Measurements from ENCODE around the gene RHBDD2.

DNA sequence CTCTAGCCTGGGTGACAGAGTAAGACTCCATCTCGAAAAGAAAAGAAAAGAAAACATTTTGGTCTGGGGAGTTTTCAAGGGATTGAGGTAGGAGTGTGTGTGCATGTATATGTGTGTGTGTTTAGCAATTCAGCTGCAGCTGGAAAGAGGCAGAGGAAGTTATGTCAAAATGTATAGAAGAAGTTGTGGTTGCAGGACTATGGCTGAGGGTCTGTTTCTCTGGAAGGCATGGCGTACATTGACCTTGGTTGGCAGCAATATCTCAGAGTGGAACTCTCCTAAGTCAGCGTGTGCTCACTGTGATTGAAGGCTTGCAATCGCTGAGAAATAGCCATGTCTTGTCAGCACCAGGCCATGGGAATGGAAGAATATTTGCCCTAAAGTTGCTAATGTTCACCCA lies 28.6 kb upstream of the RHBDD2 start:
- TF ChIP-seq CTCF (conservative IDR thresholded peaks at IDR 0.05): no peak
- no peak for TF ChIP-seq ZFX (IDR thresholded peaks at IDR 0.05)

Data from C4-2B (cell line).